Stimulated activated naive CD8-positive, alpha-beta T cell treated with anti-CD3 and anti-CD28 coated beads, Interleukin-15, amount 100 ng/mL, for 72 hours (primary cell): ENCODE results near the gene FGF18.

Experiments used
- ATAC-seq: fragments of 150-1000 bp; cut with Tn5 transposase; 2 replicates; pipeline ENCODE4 v1.10.0; 2021; ENCODE audit warnings: mild to moderate bottlenecking, moderate library complexity
- DNase-seq, 2 donors: peaks; one replicate each; pipeline ENCODE4 v3.0.0; 2021 to 2022
- H3K27ac Mint-ChIP-seq, 2 donors: one replicate each; pipeline ENCODE4 v1.8.0; 2022; ENCODE audit warnings: mild to moderate bottlenecking in 2 of 2, mixed read lengths in 2 of 2, moderate library complexity in 2 of 2
- H3K27me3 Mint-ChIP-seq: one replicate; pipeline ENCODE4 v1.8.0; 2022; ENCODE audit warnings: mixed read lengths
- H3K4me1 Mint-ChIP-seq: one replicate; pipeline ENCODE4 v1.8.0; 2022; ENCODE audit warnings: mild to moderate bottlenecking, mixed read lengths
- H3K4me3 Mint-ChIP-seq, 2 donors: one replicate each; pipeline ENCODE4 v1.8.0; 2022; ENCODE audit warnings: mild to moderate bottlenecking in 2 of 2, mixed read lengths in 2 of 2, moderate library complexity in 1 of 2
- H3K9me3 Mint-ChIP-seq, 2 donors: one replicate each; pipeline ENCODE4 v1.8.0; 2022; ENCODE audit warnings: mixed read lengths in 2 of 2

Gene FGF18

DNA sequence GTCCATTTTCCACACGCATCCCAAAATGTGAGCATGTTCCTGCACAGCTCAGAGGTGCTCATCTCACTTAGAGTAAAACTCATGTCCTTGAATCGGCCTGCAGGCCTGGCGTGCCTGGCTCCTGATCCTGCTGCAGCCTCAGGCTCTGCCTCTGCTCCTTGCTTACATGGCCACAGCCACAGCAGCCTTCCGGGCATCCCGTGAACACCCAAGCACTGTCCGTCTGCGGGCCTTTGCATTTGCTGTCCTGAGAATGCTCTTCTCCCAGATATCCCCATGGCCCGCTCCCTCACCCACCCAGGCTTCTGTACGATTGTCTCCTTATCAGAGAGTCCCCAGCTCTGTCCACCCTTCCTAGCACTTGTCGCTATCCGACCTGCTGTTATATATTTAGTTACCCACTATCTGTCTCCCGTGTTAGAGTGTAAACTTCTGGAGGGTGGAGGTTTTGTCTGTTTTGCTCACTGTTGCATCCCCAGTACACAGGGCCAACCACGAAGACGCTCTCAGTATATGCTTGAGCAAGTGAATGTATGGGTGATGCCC lies 21.9 kb downstream of the FGF18 start:
- peaks cover 8% of the 10 kb centered on the region for H3K27me3 Mint-ChIP-seq
- no peak overlapping the region for H3K27ac Mint-ChIP-seq
- DNase-seq (no peak), ATAC-seq (peak; percentile 22)
- no peak overlapping the region for H3K4me3 Mint-ChIP-seq
- H3K9me3 Mint-ChIP-seq: no peaks in the 10 kb centered on the region
- no peaks in the 10 kb centered on the region for H3K4me1 Mint-ChIP-seq

- DNase-seq (no peak), ATAC-seq (no peak)
- H3K9me3 Mint-ChIP-seq: no peaks in the 10 kb centered on the region
- H3K4me3 Mint-ChIP-seq: no peak overlapping the region
- H3K27ac Mint-ChIP-seq: peak overlapping the region in 1 of 2 donors; percentile 23
- peaks cover 9% of the 10 kb centered on the region for H3K27me3 Mint-ChIP-seq
- no peaks in the 10 kb centered on the region for H3K4me1 Mint-ChIP-seq
Observed at GRCh38 chr5:171442287-171443042, 23.0 kb downstream of the FGF18 start.

DNA sequence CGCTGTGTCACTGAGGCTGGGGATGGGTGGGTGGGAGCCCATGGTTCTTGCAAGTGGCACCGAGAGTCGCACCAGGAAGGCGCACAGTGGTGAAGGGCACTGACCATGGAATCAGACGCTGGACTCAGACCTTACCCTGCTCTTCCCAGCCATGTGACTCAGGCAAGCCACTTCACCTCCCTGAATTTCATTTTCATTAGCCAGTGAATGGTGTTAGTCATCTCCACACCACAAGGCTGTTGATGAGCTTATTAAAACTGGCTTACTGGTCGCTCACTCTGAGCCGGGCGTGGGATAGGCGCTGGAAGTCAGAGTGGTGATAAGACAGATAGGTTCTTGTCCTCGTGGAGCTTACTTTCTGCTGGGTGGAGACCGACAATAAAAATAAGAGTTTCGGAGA lies 25.1 kb downstream of the FGF18 start:
- Mint-ChIP-seq H3K27me3 (peaks cover 30% of the 10 kb centered on the region), H3K27ac (peak overlapping the region in 1 of 2 donors; percentile 42), H3K9me3 (no peaks in the 10 kb centered on the region), H3K4me1 (no peaks in the 10 kb centered on the region), H3K4me3 (no peak overlapping the region)
- ATAC-seq (no peak), DNase-seq (no peak)

GRCh38 chr5:171445644-171446516 lies 26.4 kb downstream of the FGF18 start:
- Mint-ChIP-seq H3K9me3 (no peaks in the 10 kb centered on the region), H3K27ac (peak overlapping the region in 1 of 2 donors; percentile 85), H3K4me1 (no peaks in the 10 kb centered on the region), H3K27me3 (peaks cover 40% of the 10 kb centered on the region), H3K4me3 (no peak overlapping the region)
- DNase-seq (no peak), ATAC-seq (no peak)

DNA sequence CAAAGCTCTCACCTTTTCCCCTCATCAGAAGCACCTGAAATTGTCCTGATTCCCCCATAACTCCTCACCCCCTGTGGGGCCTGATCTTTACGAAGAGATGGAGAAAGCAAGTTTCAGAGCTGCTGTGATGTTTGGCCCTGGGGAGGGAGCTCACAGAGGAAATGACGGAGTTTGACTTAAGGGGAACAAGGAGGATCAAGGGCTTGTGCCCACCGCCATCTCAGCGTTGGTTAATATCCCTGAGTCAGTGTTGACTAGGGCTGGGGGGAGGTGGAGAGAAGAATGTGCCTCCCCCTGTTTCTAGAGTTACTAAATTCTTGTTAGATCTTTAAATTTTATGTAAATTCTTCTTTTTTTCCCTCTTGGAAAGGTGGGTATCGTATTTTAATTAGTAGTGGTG lies 27.8 kb downstream of the FGF18 start:
- peaks cover 53% of the 10 kb centered on the region for H3K27me3 Mint-ChIP-seq
- peaks cover 6% of the 10 kb centered on the region for H3K4me1 Mint-ChIP-seq
- no peak overlapping the region for H3K27ac Mint-ChIP-seq
- H3K9me3 Mint-ChIP-seq: no peaks in the 10 kb centered on the region
- ATAC-seq (no peak), DNase-seq (no peak)
- H3K4me3 Mint-ChIP-seq: no peak overlapping the region

- Mint-ChIP-seq H3K27me3 (peaks cover 75% of the 10 kb centered on the region), H3K4me3 (no peak overlapping the region), H3K4me1 (peaks cover 6% of the 10 kb centered on the region), H3K27ac (no peak overlapping the region), H3K9me3 (no peaks in the 10 kb centered on the region)
- DNase-seq: no peak
- ATAC-seq: no peak
Observed at GRCh38 chr5:171449426-171449825, 30.0 kb downstream of the FGF18 start.

DNA sequence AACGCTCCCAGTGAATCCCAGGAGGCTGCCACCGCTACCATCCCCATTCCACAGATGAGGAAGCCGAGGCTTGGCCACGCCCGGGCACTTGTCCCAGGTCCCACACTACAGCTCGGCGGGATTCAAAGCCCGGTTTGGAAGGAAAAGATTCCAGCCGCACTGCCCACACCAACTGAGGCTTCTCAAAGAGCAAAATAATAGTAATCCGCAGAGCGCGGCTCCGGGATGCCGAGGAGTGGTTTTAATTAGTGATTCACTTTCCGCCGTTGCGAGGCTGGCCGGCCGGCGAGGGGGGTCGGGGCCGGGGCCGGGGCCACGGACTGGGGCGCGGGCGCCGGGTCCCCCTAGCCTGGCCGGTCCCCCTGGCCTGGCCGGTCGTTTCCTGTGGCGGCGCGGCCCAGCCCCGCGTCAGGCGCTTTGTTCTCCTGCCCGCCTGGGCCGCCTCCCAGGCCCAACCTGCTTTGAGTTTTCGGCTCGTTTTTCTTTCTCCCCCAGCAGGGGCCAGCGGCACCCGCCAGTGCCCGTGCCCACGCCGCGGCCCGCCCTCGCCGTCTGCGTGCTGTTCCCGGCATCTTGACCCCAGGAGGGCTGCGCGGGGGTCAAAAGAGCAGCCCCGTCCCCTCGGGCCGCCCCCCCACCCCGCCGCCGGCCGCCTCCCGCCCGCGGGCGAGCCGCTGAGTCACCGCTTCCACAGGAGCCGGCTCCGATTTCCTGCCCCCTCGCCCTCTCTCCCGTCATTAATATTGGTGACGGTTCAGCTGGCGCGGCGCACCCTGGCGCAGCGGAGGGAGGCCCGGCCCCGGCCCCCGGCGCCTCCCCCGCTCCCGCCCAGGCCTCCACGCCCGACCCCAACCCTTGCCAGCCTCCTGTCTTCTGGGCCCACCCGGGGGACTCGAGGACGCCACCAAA lies 31.2 kb downstream of the FGF18 start:
- no peaks in the 10 kb centered on the region for H3K9me3 Mint-ChIP-seq
- H3K4me3 Mint-ChIP-seq: peak overlapping the region in 1 of 2 donors; percentile 77
- peaks cover 75% of the 10 kb centered on the region for H3K27me3 Mint-ChIP-seq
- ATAC-seq (peak; percentile 63), DNase-seq (peak; percentile 11 to 20)
- peaks cover 6% of the 10 kb centered on the region for H3K4me1 Mint-ChIP-seq
- no peak overlapping the region for H3K27ac Mint-ChIP-seq

DNA sequence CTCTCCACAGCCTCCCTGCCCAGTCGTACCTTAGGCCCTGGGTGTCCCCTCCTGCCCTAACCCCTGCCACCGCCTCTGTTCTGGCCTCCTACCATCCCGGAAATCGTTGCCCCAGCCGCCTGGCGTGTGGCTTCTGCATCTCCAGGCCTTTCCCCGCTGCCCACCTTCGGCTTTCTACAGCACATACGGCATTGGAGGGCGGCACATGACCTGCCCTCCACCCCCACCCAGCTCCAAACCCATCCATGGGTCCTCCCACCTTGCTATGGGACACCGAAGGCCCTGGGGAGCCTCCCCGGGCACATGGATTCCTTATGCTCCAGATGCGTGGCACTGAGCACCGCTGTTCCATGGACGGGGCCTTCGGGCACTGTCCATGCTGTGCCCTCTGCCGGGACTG lies 32.0 kb downstream of the FGF18 start:
- Mint-ChIP-seq H3K4me3 (peak overlapping the region; percentile 67 to 77), H3K4me1 (peaks cover 6% of the 10 kb centered on the region), H3K9me3 (no peaks in the 10 kb centered on the region), H3K27me3 (peaks cover 71% of the 10 kb centered on the region), H3K27ac (peak overlapping the region in 1 of 2 donors; percentile 90)
- DNase-seq: no peak
- ATAC-seq: peak; percentile 35

GRCh38 chr5:171453056-171453725 lies 33.7 kb downstream of the FGF18 start:
- H3K27ac Mint-ChIP-seq: no peak overlapping the region
- H3K9me3 Mint-ChIP-seq: no peaks in the 10 kb centered on the region
- H3K27me3 Mint-ChIP-seq: peaks cover 63% of the 10 kb centered on the region
- no peak overlapping the region for H3K4me3 Mint-ChIP-seq
- ATAC-seq (no peak), DNase-seq (no peak)
- H3K4me1 Mint-ChIP-seq: peaks cover 6% of the 10 kb centered on the region

- ATAC-seq (no peak), DNase-seq (no peak)
- H3K27me3 Mint-ChIP-seq: peaks cover 55% of the 10 kb centered on the region
- no peaks in the 10 kb centered on the region for H3K9me3 Mint-ChIP-seq
- no peak overlapping the region for H3K27ac Mint-ChIP-seq
- H3K4me3 Mint-ChIP-seq: no peak overlapping the region
- peaks cover 6% of the 10 kb centered on the region for H3K4me1 Mint-ChIP-seq
Observed at GRCh38 chr5:171453988-171454387, 34.5 kb downstream of the FGF18 start.

DNA sequence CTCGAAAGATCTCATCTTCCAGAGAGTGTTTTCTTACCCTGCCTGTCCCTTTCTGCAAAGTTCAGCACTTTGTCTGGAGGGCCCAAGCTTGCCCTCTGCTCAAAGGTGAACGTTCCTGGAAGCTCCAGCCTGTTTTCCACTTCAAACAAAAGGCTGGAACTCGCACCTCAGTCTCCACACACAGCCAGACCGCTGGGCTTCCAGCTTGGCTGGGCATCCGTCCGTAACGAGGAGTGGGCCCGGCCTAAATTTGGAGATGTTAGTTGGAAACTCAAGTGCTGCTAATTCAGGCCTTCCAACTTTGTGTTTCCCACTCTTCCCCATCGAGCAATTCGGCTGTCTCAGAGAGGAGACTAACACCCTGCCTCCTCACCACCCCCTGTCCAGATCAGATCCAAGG lies 35.1 kb downstream of the FGF18 start:
- Mint-ChIP-seq H3K4me3 (no peak overlapping the region), H3K27me3 (peaks cover 49% of the 10 kb centered on the region), H3K4me1 (peaks cover 6% of the 10 kb centered on the region), H3K9me3 (no peaks in the 10 kb centered on the region), H3K27ac (no peak overlapping the region)
- no peak for ATAC-seq
- DNase-seq: no peak

GRCh38 chr5:171455522-171455921 lies 36.1 kb downstream of the FGF18 start:
- Mint-ChIP-seq H3K9me3 (no peaks in the 10 kb centered on the region), H3K27ac (no peak overlapping the region), H3K4me3 (no peak overlapping the region), H3K4me1 (peaks cover 6% of the 10 kb centered on the region), H3K27me3 (peaks cover 39% of the 10 kb centered on the region)
- ATAC-seq (no peak), DNase-seq (no peak)

DNA sequence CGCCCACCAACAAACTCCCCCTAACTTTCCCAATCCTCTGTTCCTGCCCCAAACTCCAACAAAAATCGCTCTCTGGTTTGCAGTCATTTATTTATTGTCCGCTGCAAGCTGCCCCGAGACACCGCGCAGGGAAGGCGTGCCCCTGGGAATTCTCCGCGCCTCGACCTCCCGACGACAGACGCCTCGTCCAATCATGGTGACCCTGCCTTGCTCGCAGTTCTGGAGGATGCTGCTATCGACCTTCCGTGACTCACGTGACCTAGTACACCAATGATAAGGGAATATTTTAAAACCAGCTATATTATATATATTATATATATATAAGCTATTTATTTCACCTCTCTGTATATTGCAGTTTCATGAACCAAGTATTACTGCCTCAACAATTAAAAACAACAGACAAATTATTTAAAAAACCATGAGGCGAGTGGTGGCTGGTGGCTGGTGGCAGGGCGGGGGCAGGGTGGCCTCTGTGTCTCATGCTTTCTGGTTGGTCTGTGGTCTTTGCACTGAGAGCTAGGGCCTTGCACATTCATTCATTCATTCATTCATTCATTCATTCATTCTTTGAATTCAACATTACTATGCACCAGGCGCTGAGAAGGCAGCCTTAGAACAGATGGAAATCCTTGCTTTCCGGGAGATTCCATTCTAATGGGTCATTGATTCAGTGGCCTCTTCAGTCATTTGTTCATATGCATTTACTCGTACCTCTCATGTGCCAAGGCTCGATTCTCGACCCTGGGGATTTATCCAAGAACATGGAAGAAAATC lies 37.9 kb downstream of the FGF18 start:
- Mint-ChIP-seq H3K27me3 (peaks cover 25% of the 10 kb centered on the region), H3K27ac (no peak overlapping the region), H3K4me3 (no peak overlapping the region), H3K9me3 (no peaks in the 10 kb centered on the region), H3K4me1 (no peaks in the 10 kb centered on the region)
- DNase-seq (no peak), ATAC-seq (no peak)

DNA sequence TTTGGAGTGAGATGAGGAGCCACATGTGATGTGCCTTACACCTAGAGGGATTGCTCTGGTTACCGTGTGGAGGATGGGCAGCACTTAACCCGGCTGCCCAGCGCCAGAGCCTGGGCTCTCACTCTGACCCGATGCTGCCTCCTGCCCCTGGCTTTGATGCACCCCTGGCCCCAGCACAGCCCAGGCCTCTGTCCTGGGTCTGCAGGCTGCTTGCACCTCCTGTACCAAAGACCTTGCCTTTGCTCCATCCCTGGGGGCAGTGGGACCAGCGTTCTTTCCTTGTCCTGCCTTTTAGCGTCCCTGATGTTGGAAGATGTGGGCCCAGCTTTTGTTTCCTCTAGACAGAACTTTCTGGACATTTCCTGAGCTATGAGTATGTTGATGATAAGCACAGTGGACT lies 40.4 kb downstream of the FGF18 start:
- no peak for ATAC-seq
- no peaks in the 10 kb centered on the region for H3K9me3 Mint-ChIP-seq
- H3K27me3 Mint-ChIP-seq: peaks cover 16% of the 10 kb centered on the region
- H3K4me1 Mint-ChIP-seq: no peaks in the 10 kb centered on the region
- no peak overlapping the region for H3K4me3 Mint-ChIP-seq
- H3K27ac Mint-ChIP-seq: peak overlapping the region in 1 of 2 donors; percentile 42
- DNase-seq: no peak
